SK-N-SH (cell line): ENCODE data around the gene MAP2K7.

ENCODE experiments used
- CTCF ChIP-seq: fragments of 200-600 bp; sonication (generic); IDR thresholded peaks from 2 replicates; pipeline ENCODE4 v1.6.1; 2017; ENCODE audit warnings: antibody characterized with exemption, mild to moderate bottlenecking, moderate library complexity
- EZH2phosphoT487 ChIP-seq: fragments of 200-600 bp; sonication (generic); IDR thresholded peaks from 2 replicates; pipeline ENCODE4 v1.6.1; 2017; ENCODE audit warnings: low read depth, mixed run types, mild to moderate bottlenecking, antibody characterized with exemption, moderate library complexity, borderline replicate concordance
- RFX5 ChIP-seq: IDR thresholded peaks from 2 replicates; pipeline ENCODE4 v1.6.1; 2012; ENCODE audit warnings: mild to moderate bottlenecking, improper control_type of control experiment, low read length
- SIN3A ChIP-seq: IDR thresholded peaks from 2 replicates; pipeline ENCODE4 v1.6.1; 2012; ENCODE audit warnings: low read depth, mild to moderate bottlenecking, low read length, moderate library complexity, borderline replicate concordance
- USF1 ChIP-seq: IDR thresholded peaks from 2 replicates; pipeline ENCODE4 v1.4.0; 2012; ENCODE audit warnings: low read depth, borderline replicate concordance
- USF2 ChIP-seq: fragments of 150-350 bp; IDR thresholded peaks from 2 replicates; pipeline ENCODE4 v1.6.1; 2017; ENCODE audit warnings: antibody characterized with exemption, low read length, low read depth, borderline replicate concordance
- YY1 ChIP-seq: IDR thresholded peaks from 2 replicates; pipeline ENCODE4 v1.4.0; 2012; ENCODE audit warnings: low read depth, mild to moderate bottlenecking

GRCh38 chr19:7926727-7927604, 23.3 kb downstream of the MAP2K7 start:
- TF ChIP-seq EZH2phosphoT487 = no peak
- no peak for TF ChIP-seq CTCF
- no peak for TF ChIP-seq SIN3A
- TF ChIP-seq USF1 = no peak
- TF ChIP-seq USF2 = no peak
- no peak for TF ChIP-seq YY1
- TF ChIP-seq RFX5 = no peak
